Hepatocyte (in vitro differentiated cells): Measurements from ENCODE around the gene TNFRSF14. TPM values are rescaled to one million over a fixed set of nuclear protein-coding genes. Genes with fewer than 3 reads are reported as not detected.

Experiments used
- DNase-seq: peaks from one replicate; pipeline ENCODE4 v3.0.0-alpha.2; 2016; ENCODE audit warnings: low spot score
- H2AFZ ChIP-seq: fragments of 200-600 bp; sonication (generic); 2 replicates; pipeline ENCODE4 v1.6.0; 2016; ENCODE audit warnings: antibody characterized with exemption, mild to moderate bottlenecking
- H3K27ac ChIP-seq: fragments of 200-600 bp; sonication (generic); 2 replicates; pipeline ENCODE4 v1.5.1; 2016; ENCODE audit warnings: mild to moderate bottlenecking
- H3K27me3 ChIP-seq: fragments of 200-600 bp; sonication (generic); 2 replicates; pipeline ENCODE4 v1.6.1; 2016
- H3K36me3 ChIP-seq: fragments of 200-600 bp; sonication (generic); replicated peaks from 2 replicates; pipeline ENCODE4 v1.5.1; 2016; ENCODE audit warnings: low read depth; ENCODE audit not compliant: insufficient read depth
- H3K4me1 ChIP-seq: fragments of 200-600 bp; sonication (generic); 2 replicates; pipeline ENCODE4 v1.5.1; 2016; ENCODE audit warnings: mild to moderate bottlenecking, moderate library complexity; ENCODE audit not compliant: insufficient read depth
- H3K4me2 ChIP-seq: fragments of 200-600 bp; sonication (generic); 2 replicates; pipeline ENCODE4 v1.6.0; 2016
- H3K4me3 ChIP-seq: fragments of 200-600 bp; sonication (generic); 2 replicates; pipeline ENCODE4 v1.5.1; 2016; ENCODE audit warnings: mild to moderate bottlenecking
- H3K79me2 ChIP-seq: fragments of 200-600 bp; sonication (generic); 2 replicates; pipeline ENCODE4 v1.6.0; 2017; ENCODE audit warnings: mild to moderate bottlenecking
- H3K9me2 ChIP-seq: fragments of 200-600 bp; sonication (generic); replicated peaks from 2 replicates; pipeline ENCODE4 v1.6.0; 2017; ENCODE audit warnings: mild to moderate bottlenecking; ENCODE audit not compliant: insufficient read depth
- H3K9me3 ChIP-seq: fragments of 200-600 bp; sonication (generic); 2 replicates; pipeline ENCODE4 v1.5.1; 2016; ENCODE audit warnings: low read depth, mild to moderate bottlenecking
- H4K20me1 ChIP-seq: fragments of 200-600 bp; sonication (generic); 2 replicates; pipeline ENCODE4 v1.6.0; 2016; ENCODE audit warnings: mild to moderate bottlenecking; ENCODE audit not compliant: insufficient read depth, poor library complexity, severe bottlenecking
- CTCF ChIP-seq: fragments of 200-600 bp; sonication (generic); IDR thresholded peaks from 2 replicates; pipeline ENCODE4 v1.5.1; 2016; ENCODE audit warnings: antibody characterized with exemption, mild to moderate bottlenecking; ENCODE audit not compliant: poor library complexity
- EZH2 ChIP-seq: fragments of 200-600 bp; sonication (generic); IDR thresholded peaks from 2 replicates; pipeline ENCODE4 v1.6.1; 2016; ENCODE audit warnings: antibody characterized with exemption, mild to moderate bottlenecking, borderline replicate concordance
- EZH2phosphoT487 ChIP-seq: fragments of 200-600 bp; sonication (generic); IDR thresholded peaks from one replicate; pipeline ENCODE4 v1.6.1; 2018; ENCODE audit warnings: antibody characterized with exemption, mild to moderate bottlenecking, low read depth, moderate library complexity; ENCODE audit not compliant: unreplicated experiment, severe bottlenecking
- WGBS: methylation state at CpG from one replicate; pipeline ENCODE4 v1.1.6; 2016; ENCODE audit warnings: low lambda C conversion rate; ENCODE audit errors: missing lambda C conversion rate; 5-methylcytosine and 5-hydroxymethylcytosine counted together
- polyA plus RNA-seq: library from polyadenylated mRNA; unstranded; fragments of >200 nt; fragmentation: Nextera tagmentation; extraction: Ambion mirVana; gene quantifications from 2 replicates; pipeline ENCODE4 v1.2.1, GENCODE V29; 2016
- total RNA-seq: library from RNA; depleted of rRNA; stranded (reverse); fragments of >200 nt; gene quantifications from 2 replicates; pipeline ENCODE4 v1.2.3, GENCODE V29; 2014

The TNFRSF14 gene
- total and polyA plus RNA-seq, 2 experiments from 2014 or later, result 5.3 to 6.1 TPM

GRCh38 chr1:2528016-2528415 lies 28.2 kb upstream of the TNFRSF14 start:
- no peaks in the 10 kb centered on the region for H3K36me3 ChIP-seq
- H3K27me3 ChIP-seq, result peaks cover 43% of the 10 kb centered on the region
- H3K4me1 ChIP-seq, result peaks cover 27% of the 10 kb centered on the region
- H4K20me1 ChIP-seq, result peaks cover 29% of the 10 kb centered on the region
- H3K4me2 ChIP-seq, result no peak overlapping the region
- TF ChIP-seq CTCF (no peak), EZH2phosphoT487 (no peak), EZH2 (no peak)
- DNase-seq, result no peak
- no peak overlapping the region for H3K27ac ChIP-seq
- H3K9me3 ChIP-seq, result no peaks in the 10 kb centered on the region
- no peaks in the 10 kb centered on the region for H3K9me2 ChIP-seq
- H3K79me2 ChIP-seq, result peaks cover 30% of the 10 kb centered on the region
- no peak overlapping the region for H3K4me3 ChIP-seq
- H2AFZ ChIP-seq, result no peak overlapping the region
- WGBS, result 86% methylated on average over 11 of the region's 12 CpGs

- Histone ChIP-seq H3K4me3 (no peak overlapping the region), H3K9me3 (no peaks in the 10 kb centered on the region), H3K27me3 (peaks cover 43% of the 10 kb centered on the region), H3K36me3 (no peaks in the 10 kb centered on the region), H3K4me1 (peaks cover 25% of the 10 kb centered on the region), H3K4me2 (peak overlapping the region; percentile 72), H4K20me1 (peaks cover 24% of the 10 kb centered on the region), H3K9me2 (no peaks in the 10 kb centered on the region), H2AFZ (no peak overlapping the region), H3K27ac (no peak overlapping the region), H3K79me2 (peaks cover 24% of the 10 kb centered on the region)
- WGBS, result 70% methylated on average over 10 of the region's 10 CpGs
- no peak for DNase-seq
- no peak for TF ChIP-seq EZH2phosphoT487
- no peak for TF ChIP-seq CTCF
- TF ChIP-seq EZH2, result no peak
These were observed 27.6 kb upstream of the TNFRSF14 start for GRCh38 chr1:2528611-2528965.

GRCh38 chr1:2528966-2529783 lies 27.0 kb upstream of the TNFRSF14 start:
- TF ChIP-seq EZH2phosphoT487, result peak; percentile 87
- peak; percentile 55 for TF ChIP-seq EZH2
- peak; percentile 3 for TF ChIP-seq CTCF
- H3K4me1 ChIP-seq, result peaks cover 24% of the 10 kb centered on the region

More at GRCh38 chr1:2528966-2529783, 27.0 kb upstream of the TNFRSF14 start:
- peaks cover 43% of the 10 kb centered on the region for H3K27me3 ChIP-seq
- no peaks in the 10 kb centered on the region for H3K36me3 ChIP-seq
- H3K4me2 ChIP-seq, result peak overlapping the region; percentile 72
- H3K79me2 ChIP-seq, result peaks cover 18% of the 10 kb centered on the region
- no peak overlapping the region for H3K27ac ChIP-seq
- H3K9me2 ChIP-seq, result no peaks in the 10 kb centered on the region
- H2AFZ ChIP-seq, result no peak overlapping the region
- H4K20me1 ChIP-seq, result peaks cover 18% of the 10 kb centered on the region
- DNase-seq, result peak; percentile 64
- no peak overlapping the region for H3K4me3 ChIP-seq
- no peaks in the 10 kb centered on the region for H3K9me3 ChIP-seq
- WGBS, result 6% methylated on average over 60 of the region's 84 CpGs
